ENCODE measurements around the gene ZNF532.

- no peak for TF ChIP-seq POLR2A (IDR thresholded peaks at IDR 0.05; ENCODE audit: low read length)
- TF ChIP-seq GATA1 (IDR thresholded peaks at IDR 0.05; ENCODE audit: low read depth, low read length) = no peak
Observed at GRCh38 chr18:59005262-59005661, 140.6 kb downstream of the ZNF532 start.

Measured in erythroblast (primary cell).